Measurements from ENCODE around the gene ASB6. TPM values are rescaled to one million over a fixed set of nuclear protein-coding genes. Genes with fewer than 3 reads are reported as not detected.

The ASB6 gene
- total and polyA plus RNA-seq, 2 of the 13 experiments (the other 11 are each of a cell fraction or from before 2014, with no cell fraction given), result 8.2 to 8.4 TPM

DNA sequence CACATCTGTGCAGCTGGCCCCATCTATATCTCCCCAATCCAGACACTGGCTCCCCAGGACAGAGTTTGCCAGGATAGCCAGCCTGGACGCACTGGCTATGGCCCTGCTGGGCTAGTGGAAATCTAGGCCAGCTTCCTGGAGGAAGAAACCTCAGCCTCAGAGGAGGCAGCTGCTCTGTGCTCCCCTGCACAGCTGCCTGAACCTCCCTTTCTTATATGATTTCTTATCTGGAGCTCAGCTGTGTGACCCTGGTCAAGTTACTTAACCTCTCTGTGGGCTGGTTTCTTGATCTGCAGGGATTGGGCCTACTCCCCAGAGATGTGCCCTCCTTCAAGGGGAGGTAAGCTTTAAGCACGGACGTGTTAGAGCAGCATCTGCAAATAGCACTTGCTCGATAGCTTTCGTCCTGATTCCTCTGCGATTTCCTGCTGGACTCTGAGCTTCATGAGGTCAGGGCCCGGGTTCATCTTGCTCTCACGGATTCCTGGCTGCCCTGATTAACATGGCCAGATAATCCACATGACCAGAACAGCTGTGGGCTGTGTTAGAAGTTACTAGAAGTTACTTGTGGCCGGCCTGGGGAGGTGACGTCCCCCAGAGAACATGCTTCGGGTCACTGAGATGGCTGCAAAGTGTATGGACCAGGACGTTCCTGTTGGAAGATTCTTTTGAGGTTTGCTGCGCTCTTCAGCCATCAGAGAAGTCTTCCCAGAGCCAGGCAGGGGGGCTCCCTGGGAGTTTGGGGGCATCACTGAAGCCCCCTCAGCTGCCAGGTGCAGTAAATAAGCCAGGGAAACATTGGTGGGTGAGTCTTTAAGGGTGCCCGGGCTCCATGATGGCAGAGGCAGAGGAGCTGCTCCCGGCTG, 35.6 kb downstream of the ASB6 start (continued):
- TF ChIP-seq, protein P1, sequence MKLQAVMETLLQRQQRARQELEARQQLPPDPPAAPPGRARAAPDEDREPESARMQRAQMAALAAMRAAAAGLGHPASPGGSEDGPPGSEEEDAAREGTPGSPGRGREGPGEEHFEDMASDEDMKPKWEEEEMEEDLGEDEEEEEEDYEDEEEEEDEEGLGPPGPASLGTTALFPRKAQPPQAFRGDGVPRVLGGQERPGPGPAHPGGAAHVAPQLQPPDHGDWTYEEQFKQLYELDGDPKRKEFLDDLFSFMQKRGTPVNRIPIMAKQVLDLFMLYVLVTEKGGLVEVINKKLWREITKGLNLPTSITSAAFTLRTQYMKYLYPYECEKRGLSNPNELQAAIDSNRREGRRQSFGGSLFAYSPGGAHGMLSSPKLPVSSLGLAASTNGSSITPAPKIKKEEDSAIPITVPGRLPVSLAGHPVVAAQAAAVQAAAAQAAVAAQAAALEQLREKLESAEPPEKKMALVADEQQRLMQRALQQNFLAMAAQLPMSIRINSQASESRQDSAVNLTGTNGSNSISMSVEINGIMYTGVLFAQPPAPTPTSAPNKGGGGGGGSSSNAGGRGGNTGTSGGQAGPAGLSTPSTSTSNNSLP (IDR thresholded peaks at IDR 0.05; ENCODE audit: low read depth, low read length), result peak; percentile 45; the same call in 1 of the 2 replicates
- TF ChIP-seq NR2F6 (IDR thresholded peaks at IDR 0.05), result peak; percentile 77
- TF ChIP-seq NR2F6 (CRISPR knock-in tag; IDR thresholded peaks at IDR 0.05), result peak; percentile 91
- 0 out of 2 replicates have a peak, but pooled peaks have one; percentile 43 for TF ChIP-seq ZFP37 (CRISPR knock-in tag; IDR thresholded peaks at IDR 0.05; ENCODE audit: borderline replicate concordance)
- TF ChIP-seq ZFP36L2 (CRISPR knock-in tag; IDR thresholded peaks at IDR 0.05), result no peak
- TF ChIP-seq NR2C2 (CRISPR knock-in tag; IDR thresholded peaks at IDR 0.05; ENCODE audit: borderline replicate concordance), result peak; percentile 75
- TF ChIP-seq ZIK1 (CRISPR knock-in tag; IDR thresholded peaks at IDR 0.05; ENCODE audit: borderline replicate concordance, low read depth), result no peak
- TF ChIP-seq, protein P2, sequence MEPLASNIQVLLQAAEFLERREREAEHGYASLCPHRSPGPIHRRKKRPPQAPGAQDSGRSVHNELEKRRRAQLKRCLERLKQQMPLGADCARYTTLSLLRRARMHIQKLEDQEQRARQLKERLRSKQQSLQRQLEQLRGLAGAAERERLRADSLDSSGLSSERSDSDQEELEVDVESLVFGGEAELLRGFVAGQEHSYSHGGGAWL (CRISPR knock-in tag; IDR thresholded peaks at IDR 0.05), result 0 out of 2 replicates have a peak, but pooled peaks have one; percentile 41
- no peak; the same call in 1 of the 2 replicates for TF ChIP-seq ZNF329 (CRISPR knock-in tag; IDR thresholded peaks at IDR 0.05; ENCODE audit: low read depth)
- TF ChIP-seq CREB1 (IDR thresholded peaks at IDR 0.05), result no peak
- TF ChIP-seq CREB1 (CRISPR knock-in tag; IDR thresholded peaks at IDR 0.05), result no peak
- no peak for TF ChIP-seq ZNF660 (CRISPR knock-in tag; IDR thresholded peaks at IDR 0.05; ENCODE audit: borderline replicate concordance, low read depth)
- 0 out of 2 replicates have a peak, but pooled peaks have one; percentile 37 for TF ChIP-seq ZNF326 (CRISPR knock-in tag; IDR thresholded peaks at IDR 0.05; ENCODE audit: borderline replicate concordance)
- peak; percentile 67 for TF ChIP-seq FOXA3 (CRISPR knock-in tag; IDR thresholded peaks at IDR 0.05)
- TF ChIP-seq CBX2 (IDR thresholded peaks at IDR 0.05; ENCODE audit: low read depth, low read length), result no peak
- no peak for TF ChIP-seq CBX2 (CRISPR knock-in tag; IDR thresholded peaks at IDR 0.05; ENCODE audit: low read depth)
- TF ChIP-seq, protein P3, sequence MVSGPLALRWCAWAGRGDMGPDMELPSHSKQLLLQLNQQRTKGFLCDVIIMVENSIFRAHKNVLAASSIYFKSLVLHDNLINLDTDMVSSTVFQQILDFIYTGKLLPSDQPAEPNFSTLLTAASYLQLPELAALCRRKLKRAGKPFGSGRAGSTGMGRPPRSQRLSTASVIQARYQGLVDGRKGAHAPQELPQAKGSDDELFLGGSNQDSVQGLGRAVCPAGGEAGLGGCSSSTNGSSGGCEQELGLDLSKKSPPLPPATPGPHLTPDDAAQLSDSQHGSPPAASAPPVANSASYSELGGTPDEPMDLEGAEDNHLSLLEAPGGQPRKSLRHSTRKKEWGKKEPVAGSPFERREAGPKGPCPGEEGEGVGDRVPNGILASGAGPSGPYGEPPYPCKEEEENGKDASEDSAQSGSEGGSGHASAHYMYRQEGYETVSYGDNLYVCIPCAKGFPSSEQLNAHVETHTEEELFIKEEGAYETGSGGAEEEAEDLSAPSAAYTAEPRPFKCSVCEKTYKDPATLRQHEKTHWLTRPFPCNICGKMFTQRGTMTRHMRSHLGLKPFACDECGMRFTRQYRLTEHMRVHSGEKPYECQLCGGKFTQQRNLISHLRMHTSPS (CRISPR knock-in tag; IDR thresholded peaks at IDR 0.05; ENCODE audit: low read depth), result peak; percentile 33; the same call in 1 of the 2 replicates
- no peak for TF ChIP-seq ZMYM2 (CRISPR knock-in tag; IDR thresholded peaks at IDR 0.05)
- TF ChIP-seq, protein P4, sequence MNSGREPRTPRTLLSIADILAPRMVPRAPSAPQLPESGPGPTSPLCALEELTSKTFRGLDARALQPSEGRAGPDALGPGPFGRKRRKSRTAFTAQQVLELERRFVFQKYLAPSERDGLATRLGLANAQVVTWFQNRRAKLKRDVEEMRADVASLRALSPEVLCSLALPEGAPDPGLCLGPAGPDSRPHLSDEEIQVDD (CRISPR knock-in tag; IDR thresholded peaks at IDR 0.05; ENCODE audit: borderline replicate concordance), result no peak
- no peak for TF ChIP-seq BRCA1 (CRISPR knock-in tag; IDR thresholded peaks at IDR 0.05)
- peak; percentile 68; the same call in 1 of the 2 replicates for TF ChIP-seq ZFP36L1 (CRISPR knock-in tag; IDR thresholded peaks at IDR 0.05)
- TF ChIP-seq MXD4 (CRISPR knock-in tag; IDR thresholded peaks at IDR 0.05), result no peak
- peak; percentile 63; the same call in 1 of the 2 replicates for TF ChIP-seq ZNF335 (CRISPR knock-in tag; IDR thresholded peaks at IDR 0.05)
- peak; percentile 98 for TF ChIP-seq ZMYM3 (CRISPR knock-in tag; IDR thresholded peaks at IDR 0.05)
- TF ChIP-seq ZNF670 (CRISPR knock-in tag; IDR thresholded peaks at IDR 0.05; ENCODE audit: borderline replicate concordance), result peak; percentile 67; the same call in 1 of the 2 replicates
- TF ChIP-seq ZNF354B (CRISPR knock-in tag; IDR thresholded peaks at IDR 0.05), result 0 out of 2 replicates have a peak, but pooled peaks have one; percentile 36
- TF ChIP-seq ZNF367 (CRISPR knock-in tag; IDR thresholded peaks at IDR 0.05; ENCODE audit: borderline replicate concordance), result no peak
